Raji (cell line): Measurements from ENCODE around the gene SOX6.

Source experiments
- POLR2A ChIP-seq: IDR thresholded peaks from 2 replicates; pipeline ENCODE4 v1.6.1; 2011; ENCODE audit warnings: low read depth, low read length, control low read depth; ENCODE audit not compliant: insufficient read depth

Gene SOX6

DNA sequence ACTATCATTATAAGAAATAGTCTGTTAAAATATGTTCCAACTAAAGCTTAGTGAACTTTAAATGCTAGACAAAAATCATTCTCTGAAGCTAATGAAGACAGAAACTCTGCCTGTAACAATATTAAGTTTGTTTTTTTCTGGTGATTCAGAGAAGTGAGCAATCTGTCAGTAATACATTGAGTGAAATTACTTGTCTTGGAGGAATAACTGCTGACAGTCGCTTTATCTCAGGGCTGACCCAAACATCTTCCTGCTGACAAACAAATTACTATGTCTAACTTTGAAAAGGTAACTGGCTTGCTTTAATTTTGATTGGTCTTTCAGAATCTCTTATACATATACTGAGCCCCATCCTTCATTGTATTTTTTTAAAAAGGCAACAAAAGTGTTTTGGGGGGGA, 264.5 kb downstream of the SOX6 start:
- TF ChIP-seq POLR2A, result no peak

DNA sequence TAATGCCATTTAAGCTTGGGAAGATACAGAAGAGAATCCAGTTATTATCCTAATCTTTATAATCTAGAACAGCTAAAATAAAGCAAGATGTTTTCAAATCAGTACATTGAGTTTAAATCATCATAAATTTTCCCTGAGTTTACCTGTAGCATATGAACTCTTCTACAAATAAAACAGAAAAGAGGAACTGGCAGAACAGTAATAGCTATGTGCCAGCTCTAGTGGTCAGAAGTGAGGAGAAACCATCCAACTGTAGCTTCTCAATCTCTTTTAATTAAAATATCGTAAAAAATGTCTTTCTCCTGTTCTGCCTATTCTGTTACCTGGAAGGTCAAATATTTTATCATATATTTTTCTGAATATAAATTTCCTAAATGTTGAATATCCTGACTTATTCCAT, 266.9 kb downstream of the SOX6 start:
- TF ChIP-seq POLR2A, result no peak

DNA sequence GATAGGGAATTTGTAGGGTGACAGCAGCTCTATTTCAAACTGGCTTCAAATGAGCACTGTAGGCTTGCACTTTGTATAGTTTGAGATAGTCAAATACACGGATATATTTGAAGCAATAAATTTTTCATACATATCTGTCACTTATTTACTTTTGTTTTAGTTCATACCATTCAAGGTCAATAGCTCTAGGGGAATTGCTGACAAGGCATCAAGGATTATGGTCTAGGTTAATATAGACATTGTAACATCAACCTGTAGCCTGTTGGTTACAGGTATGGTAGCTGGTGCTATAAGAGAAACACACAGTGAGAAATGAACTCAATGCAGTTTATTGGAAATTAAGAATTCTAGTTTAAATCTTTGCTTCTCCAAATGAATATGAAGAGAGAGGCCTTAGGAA, 267.6 kb downstream of the SOX6 start:
- TF ChIP-seq POLR2A, result no peak

DNA sequence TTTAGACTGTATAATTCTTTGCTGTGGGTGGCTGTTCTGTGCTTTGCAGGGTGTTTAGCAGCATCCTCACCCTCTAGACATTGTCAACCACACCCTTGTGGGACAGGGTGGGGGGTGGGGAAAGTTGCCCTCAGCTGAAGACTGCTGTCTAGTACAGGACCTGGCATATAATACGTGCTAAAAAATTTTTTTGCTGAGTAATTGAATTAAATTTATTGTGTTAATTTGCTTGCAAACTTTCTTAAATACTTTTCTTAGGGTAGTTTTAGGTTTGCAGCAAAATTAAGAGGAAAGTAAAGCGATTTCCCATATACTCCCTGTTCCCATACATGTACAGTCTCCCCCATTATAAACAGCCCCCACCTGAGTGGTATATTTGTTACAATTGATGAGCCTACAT, 268.5 kb downstream of the SOX6 start:
- no peak for TF ChIP-seq POLR2A

DNA sequence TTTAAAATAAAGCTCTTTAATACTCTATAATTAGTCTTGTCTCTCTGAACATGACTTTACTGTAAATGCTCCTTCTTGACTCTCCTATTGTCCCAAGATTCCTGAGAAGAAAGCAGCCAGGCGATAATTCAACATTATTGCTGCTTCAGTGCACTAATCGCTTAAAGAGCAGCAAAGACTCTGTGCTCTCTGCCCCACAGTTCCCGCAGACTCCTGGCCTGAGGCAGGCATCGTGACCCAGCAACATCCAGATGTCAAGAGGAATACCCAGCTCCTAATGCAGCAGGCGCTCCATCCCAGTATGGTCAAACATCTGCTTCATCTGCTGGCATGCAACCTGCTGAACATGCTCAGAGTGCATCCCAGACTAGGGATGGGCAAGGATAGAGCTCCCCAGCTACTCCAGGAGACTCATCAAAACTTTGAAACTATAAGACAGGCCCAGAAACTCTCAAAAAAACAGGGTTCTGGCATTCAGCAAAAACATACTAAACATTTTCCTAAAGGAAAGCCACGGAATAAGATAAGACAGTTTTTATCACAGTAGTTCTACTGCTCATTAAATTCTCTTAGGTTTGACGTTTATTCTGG, 270.0 kb downstream of the SOX6 start:
- TF ChIP-seq POLR2A, result no peak

DNA sequence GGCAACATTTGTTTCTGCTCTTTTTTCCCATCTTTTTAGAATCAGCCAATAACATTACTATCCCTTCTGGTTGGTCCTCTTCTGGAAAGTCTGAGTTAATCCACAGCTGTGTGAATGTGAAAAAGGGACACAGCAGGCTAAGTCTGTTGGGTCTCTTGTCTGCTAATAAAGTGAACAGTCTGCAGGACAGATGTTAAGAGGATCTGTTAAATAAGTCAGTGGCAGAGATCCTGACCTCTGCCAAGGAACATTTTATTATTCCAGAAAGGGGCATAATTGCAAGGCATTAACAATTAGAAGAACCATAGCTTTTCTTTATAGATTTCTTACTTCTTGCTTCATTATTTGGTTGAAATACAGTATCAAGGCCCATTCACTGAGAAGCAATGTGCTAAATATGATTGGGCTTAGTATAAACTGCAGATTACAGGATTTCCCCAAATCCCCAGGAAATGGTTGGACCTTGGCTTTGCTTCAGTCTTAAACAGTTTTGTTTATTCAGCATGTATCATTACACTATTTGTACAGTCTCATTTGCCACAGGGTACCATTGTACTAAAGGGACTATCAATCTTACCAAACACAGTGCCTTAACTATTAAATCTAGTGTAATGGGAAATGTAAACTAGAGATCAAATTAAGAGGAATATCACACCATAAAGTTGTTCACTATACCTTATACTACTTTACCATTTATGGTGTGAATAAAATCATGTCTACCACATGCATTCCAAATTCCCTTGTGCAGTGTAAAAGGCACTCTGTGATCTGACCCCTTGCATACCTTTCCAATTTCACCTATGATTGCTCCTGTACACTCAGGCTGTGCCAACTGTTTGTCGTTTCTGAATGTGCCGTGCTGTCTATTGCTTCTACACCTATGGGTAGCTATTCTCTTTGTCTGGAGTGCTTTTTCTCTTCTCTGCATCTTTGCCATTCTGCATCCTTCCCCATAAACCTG, 274.0 kb downstream of the SOX6 start:
- no peak for TF ChIP-seq POLR2A

DNA sequence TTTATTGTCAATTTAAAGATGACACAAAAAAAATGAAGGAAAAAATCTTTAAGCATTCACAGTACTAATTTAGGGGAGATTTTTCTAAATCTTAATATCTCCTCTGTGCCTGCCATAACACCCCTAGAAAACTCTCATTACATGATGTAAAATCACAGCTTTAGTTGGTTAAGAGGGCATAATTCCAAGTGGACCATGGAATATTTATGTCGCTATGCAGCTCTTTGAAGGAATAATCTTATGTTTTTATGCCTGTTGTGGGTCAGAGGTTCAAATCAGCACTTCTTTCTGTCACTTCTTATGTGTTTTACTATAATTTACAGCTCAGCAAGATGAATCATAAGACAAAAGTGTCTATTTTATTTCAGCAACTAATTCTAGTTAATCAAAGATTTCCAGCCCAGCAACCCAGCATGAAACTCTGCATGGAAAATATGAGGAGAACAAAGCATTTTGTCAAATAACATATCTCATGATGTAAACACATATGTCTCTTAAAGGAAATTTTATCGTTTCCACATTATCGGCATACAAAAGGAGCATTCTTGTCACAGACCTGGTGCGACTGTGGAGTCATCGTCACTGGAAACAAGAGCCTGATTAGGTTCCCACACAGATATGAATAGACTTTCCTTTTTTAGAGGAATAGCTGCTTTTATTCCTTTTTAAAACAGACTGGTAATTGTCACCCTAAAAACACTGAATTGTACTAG, 274.8 kb downstream of the SOX6 start:
- no peak for TF ChIP-seq POLR2A

DNA sequence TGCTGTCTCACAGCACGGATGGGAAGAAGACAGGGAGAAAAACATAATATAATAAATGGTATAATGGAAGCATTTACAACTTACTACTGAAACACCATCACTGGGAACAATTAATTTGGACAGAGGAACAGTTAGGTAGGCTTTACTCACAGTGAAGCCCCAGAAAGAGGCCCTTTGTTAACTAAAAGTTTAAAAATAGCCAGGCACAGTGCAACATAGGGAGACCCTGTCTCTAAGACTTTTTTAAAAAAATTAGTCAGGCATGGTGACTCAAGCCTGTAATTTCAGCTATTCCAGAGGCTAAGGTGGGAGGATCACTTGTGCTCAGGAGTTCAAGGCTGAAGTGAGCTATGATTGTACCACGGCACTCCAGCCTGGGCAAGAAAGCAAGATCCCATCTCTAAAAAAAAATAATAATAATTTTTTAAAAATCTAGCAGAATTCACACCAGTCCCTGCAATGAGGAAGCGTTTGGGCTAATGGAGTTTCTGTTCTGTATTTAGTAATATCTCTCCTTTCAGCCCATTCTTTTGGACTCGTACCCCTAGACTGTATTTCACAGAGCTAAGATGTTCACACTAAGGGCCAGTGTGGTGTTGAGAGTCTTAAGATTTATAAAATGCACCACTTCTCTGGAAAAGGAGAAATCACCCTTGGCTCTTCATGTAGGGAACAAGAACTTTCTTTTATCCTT, 275.5 kb downstream of the SOX6 start:
- TF ChIP-seq POLR2A, result no peak

DNA sequence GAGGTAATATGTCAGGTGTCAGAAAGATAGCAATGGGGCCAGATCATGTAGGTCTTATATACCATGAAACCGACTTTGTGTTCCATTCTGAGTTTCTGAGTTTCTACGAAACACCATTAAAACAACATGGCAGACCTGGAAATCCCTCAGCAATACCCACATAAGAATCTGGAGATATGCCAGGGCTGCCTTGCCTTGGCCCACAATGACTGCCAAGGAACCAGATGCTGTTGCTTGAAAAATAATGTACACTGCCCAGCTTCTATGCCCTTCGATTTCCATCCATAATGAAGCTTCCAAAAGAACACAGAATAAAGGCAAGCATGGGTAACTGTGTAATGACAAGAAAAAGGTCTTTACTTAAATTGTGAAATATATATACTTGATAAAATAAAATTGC, 277.4 kb downstream of the SOX6 start:
- TF ChIP-seq POLR2A, result no peak

DNA sequence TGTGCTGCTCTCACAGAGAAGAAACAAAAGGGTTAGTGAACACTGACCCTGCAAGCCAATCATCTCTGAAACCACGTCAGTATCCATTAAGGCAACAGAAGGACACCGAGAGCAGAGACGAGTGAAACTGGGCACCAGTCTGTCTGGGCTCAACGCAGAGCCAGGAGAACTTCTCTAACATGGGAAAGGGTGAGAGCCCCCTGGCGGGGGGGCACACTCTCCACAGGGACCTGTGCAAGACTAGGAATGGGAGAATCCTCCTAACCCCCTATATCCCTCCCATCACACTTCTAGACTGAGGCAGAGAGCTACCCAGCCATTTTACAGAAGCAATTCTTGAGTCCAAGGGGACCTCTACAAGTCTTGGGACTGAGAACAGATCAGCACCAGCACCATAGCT, 285.8 kb downstream of the SOX6 start:
- TF ChIP-seq POLR2A, result no peak

DNA sequence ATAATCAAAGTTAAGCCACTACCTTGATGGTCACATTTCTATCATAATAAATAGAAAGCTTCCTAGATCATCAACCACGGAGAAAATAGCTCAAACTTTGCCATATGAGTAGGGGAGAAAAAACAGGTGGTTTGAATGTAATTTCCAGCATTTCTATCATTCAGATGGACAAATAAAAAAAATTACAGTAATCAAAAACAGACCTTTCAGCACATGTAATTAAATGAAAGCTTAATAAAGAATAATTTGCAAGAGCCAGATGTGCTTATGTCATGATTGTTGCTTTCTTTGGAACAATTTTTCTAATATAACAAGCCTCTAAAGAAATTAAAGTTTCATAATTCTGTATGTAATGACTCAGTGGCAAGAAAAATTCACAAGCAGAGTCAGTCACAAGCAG, 297.0 kb downstream of the SOX6 start:
- TF ChIP-seq POLR2A, result no peak

DNA sequence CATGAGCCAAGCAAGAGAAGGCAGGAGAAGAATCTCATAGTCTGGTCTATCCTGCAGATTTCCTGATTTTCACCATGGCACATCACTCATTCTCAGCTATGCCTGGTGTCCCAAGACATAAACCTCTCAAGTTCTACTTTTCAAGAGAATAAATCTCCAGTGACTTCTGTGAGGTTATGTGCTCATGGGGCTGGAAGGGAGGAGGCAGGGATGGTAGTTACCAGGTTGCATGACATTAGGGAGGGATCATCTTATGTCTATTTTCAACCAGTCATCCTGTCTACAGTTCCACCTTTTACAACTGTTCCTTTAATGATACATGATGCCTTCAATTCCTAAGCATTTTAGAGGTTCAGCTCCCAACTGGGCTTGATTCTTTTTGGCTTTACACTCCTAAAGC, 297.7 kb downstream of the SOX6 start:
- TF ChIP-seq POLR2A, result no peak

DNA sequence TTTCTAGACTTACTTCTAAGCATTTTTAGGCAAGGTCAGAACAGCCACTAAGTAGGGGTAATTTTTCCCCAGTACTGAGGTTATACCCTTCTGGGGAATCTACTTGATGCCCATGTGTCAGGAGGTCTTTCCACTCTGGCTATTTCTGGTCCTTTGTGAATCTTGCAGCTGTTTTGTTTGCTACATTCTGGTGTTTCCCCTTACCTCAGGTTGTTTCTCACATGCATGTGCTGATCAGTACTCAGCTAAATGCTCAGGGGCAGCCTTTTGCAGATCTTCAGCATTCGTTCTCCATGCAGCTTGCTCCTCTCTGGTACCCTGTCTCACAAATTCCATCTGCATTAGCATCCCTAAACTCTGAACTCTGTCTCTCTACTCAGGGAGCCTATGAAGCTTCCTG, 303.6 kb downstream of the SOX6 start:
- TF ChIP-seq POLR2A, result no peak

DNA sequence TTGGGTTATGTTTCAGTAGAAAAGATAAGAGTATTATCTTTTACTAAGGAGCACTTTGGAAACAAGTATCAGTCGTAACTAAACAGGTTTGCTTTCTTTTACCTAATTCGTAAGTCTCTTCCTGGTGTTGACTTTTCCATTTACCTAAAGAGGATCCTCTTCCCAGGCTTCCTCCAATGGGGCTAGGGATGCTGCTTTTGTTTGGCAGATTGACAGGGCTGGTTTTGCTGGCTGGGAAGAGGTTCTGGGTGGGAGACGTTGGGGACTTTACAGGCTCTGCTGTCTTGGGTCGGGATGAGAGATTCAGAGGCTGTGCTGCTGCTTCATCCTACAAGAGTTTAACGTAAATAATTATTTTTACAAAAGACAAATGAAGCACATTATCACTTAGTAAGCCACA, 306.7 kb downstream of the SOX6 start:
- no peak for TF ChIP-seq POLR2A

DNA sequence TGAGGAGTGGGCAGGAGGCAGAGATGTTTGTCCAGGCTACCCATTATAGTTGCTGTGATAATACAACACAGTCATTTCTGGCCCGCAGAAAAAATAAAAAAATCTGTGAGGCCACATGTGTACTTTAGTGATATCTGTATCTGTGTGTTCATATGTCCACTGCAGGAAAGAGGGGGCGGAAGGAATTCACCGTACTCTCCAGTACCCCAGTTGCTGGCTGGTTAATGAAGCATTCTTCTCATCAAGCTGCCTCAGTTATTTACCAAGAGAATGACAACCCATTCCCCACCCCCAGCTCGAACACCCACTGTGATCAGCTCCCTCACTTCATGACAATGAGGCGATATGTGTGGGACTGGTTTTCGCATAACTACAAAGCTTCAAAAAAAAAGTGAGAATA, 309.3 kb downstream of the SOX6 start:
- no peak for TF ChIP-seq POLR2A
